A673 (cell line): ENCODE results near the gene ERMAP. TPM values are rescaled to one million over a fixed set of nuclear protein-coding genes. Genes with fewer than 3 reads are reported as not detected.

ENCODE experiments used
- BruUV-seq: library from RNA; stranded (reverse); fragments of 400-500 nt; replicated peaks from 2 replicates; lab custom pipeline; 2021; lab: Mats Ljungman, UMichigan
- CTCF ChIA-PET: fragments of 300-600 bp; sonication (Branson Sonifier 250); formaldehyde crosslinking; loops from one replicate; lab custom pipeline; 2022; ENCODE audit warnings: antibody characterized with exemption; lab: Charles Lee
- POLR2A ChIA-PET: fragments of 300-600 bp; sonication (Branson Sonifier 250); formaldehyde crosslinking; loops from one replicate; lab custom pipeline; 2022; ENCODE audit warnings: antibody characterized with exemption; ENCODE audit not compliant: low non-redundant PET; lab: Charles Lee
- DNase-seq: peaks from one replicate; pipeline ENCODE4 v3.0.0-alpha.2; 2015; ENCODE audit warnings: low spot score
- H3K27ac ChIP-seq: fragments of 200-600 bp; sonication (generic); 2 replicates; pipeline ENCODE4 v1.5.1; 2016; ENCODE audit warnings: mixed run types, low read depth, mild to moderate bottlenecking, mixed read lengths, antibody characterized with exemption, low read length; ENCODE audit not compliant: poor library complexity, severe bottlenecking
- H3K27me3 ChIP-seq: fragments of 200-600 bp; sonication (generic); replicated peaks from 2 replicates; pipeline ENCODE4 v1.6.1; 2017; ENCODE audit warnings: mixed run types, low read depth, mild to moderate bottlenecking, mixed read lengths, antibody characterized with exemption, low read length; ENCODE audit not compliant: insufficient read depth, poor library complexity
- H3K36me3 ChIP-seq: fragments of 200-600 bp; sonication (generic); 2 replicates; pipeline ENCODE4 v1.6.1; 2016; ENCODE audit warnings: mixed run types, mild to moderate bottlenecking, mixed read lengths, antibody characterized with exemption, low read length; ENCODE audit not compliant: insufficient read depth, poor library complexity, severe bottlenecking
- H3K4me1 ChIP-seq: fragments of 200-600 bp; sonication (generic); 2 replicates; pipeline ENCODE4 v1.6.1; 2017; ENCODE audit warnings: mixed run types, mild to moderate bottlenecking, mixed read lengths, antibody characterized with exemption, low read length; ENCODE audit not compliant: insufficient read depth, poor library complexity, severe bottlenecking
- H3K4me3 ChIP-seq: fragments of 200-600 bp; sonication (generic); 2 replicates; pipeline ENCODE4 v1.5.1; 2016; ENCODE audit warnings: low read depth, mixed run types, mild to moderate bottlenecking, mixed read lengths, low read length; ENCODE audit not compliant: poor library complexity, severe bottlenecking
- H3K9me3 ChIP-seq: fragments of 200-600 bp; sonication (generic); 2 replicates; pipeline ENCODE4 v1.6.1; 2016; ENCODE audit warnings: mixed run types, low read depth, mild to moderate bottlenecking, mixed read lengths, antibody characterized with exemption, low read length; ENCODE audit not compliant: poor library complexity, severe bottlenecking
- CTCF ChIP-seq: fragments of 300-800, 200-600 bp; sonication (generic); conservative IDR thresholded peaks from 2 replicates; pipeline ENCODE4 v1.5.1; 2017; ENCODE audit warnings: low read depth, mild to moderate bottlenecking, antibody characterized with exemption, low read length, moderate library complexity, mixed read lengths
- EZH2 ChIP-seq: fragments of 200-600 bp; sonication (generic); IDR thresholded peaks from 2 replicates; pipeline ENCODE4 v1.6.1; 2017; ENCODE audit warnings: borderline replicate concordance, low read depth, mild to moderate bottlenecking, mixed read lengths, antibody characterized with exemption, low read length; ENCODE audit not compliant: poor library complexity, severe bottlenecking
- intact Hi-C: fragments of 100-400 bp; cut with micrococcal nuclease; formaldehyde crosslinking; loops from one replicate; pipeline ENCODE4 v1.10.0; 2022; ENCODE audit not compliant: unreplicated experiment
- total RNA-seq: library from RNA; stranded (reverse); gene quantifications from 2 replicates; pipeline ENCODE4 v1.2.3, GENCODE V29; 2021

Gene ERMAP
- total RNA-seq, 1 experiment from 2014 or later, result 3.0 TPM

GRCh38 chr1:42849944-42850343 is 33.0 kb downstream of the ERMAP start:
- no peaks in the 10 kb centered on the region for H3K27me3 ChIP-seq
- no peak for TF ChIP-seq CTCF
- no peak for TF ChIP-seq EZH2
- no peak overlapping the region for H3K4me3 ChIP-seq
- intact Hi-C loops, result no loop called here
- H3K9me3 ChIP-seq, result peaks cover 10% of the 10 kb centered on the region
- no peak overlapping the region for H3K27ac ChIP-seq
- H3K4me1 ChIP-seq, result peaks cover 19% of the 10 kb centered on the region
- no peak for DNase-seq
- CTCF ChIA-PET, result no interaction called here
- POLR2A ChIA-PET, result no interaction called here
- no TSS peak for BruUV-seq
- H3K36me3 ChIP-seq, result peaks cover 33% of the 10 kb centered on the region

GRCh38 chr1:42851420-42851819 is 34.5 kb downstream of the ERMAP start:
- ChIA-PET CTCF (no interaction called here), POLR2A (interaction anchor here (0.6 kb wide), 1 partner anchor 66 kb away, joined by 3 read pairs; the partner anchor contains the start of gene TMEM269)
- H3K9me3 ChIP-seq, result peaks cover 10% of the 10 kb centered on the region
- peaks cover 13% of the 10 kb centered on the region for H3K4me1 ChIP-seq
- peaks cover 33% of the 10 kb centered on the region for H3K36me3 ChIP-seq
- no peaks in the 10 kb centered on the region for H3K27me3 ChIP-seq
- H3K27ac ChIP-seq, result no peak overlapping the region
- no peak for DNase-seq
- intact Hi-C loops, result no loop called here
- no TSS peak for BruUV-seq
- H3K4me3 ChIP-seq, result no peak overlapping the region
- TF ChIP-seq CTCF (no peak), EZH2 (no peak)

- H3K36me3 ChIP-seq, result peaks cover 33% of the 10 kb centered on the region
- no peak for TF ChIP-seq CTCF
- TF ChIP-seq EZH2, result no peak
- intact Hi-C loops, result no loop called here
- H3K27me3 ChIP-seq, result no peaks in the 10 kb centered on the region
- ChIA-PET CTCF (no interaction called here), POLR2A (no interaction called here)
- H3K9me3 ChIP-seq, result peaks cover 10% of the 10 kb centered on the region
- no peak overlapping the region for H3K4me3 ChIP-seq
- DNase-seq, result no peak
- no TSS peak for BruUV-seq
- H3K4me1 ChIP-seq, result peaks cover 13% of the 10 kb centered on the region
- no peak overlapping the region for H3K27ac ChIP-seq
These were observed 35.2 kb downstream of the ERMAP start for GRCh38 chr1:42851960-42852607.
